DMS 273 treated with DMSO at 0.1 percent for 48 hours (cell line): ENCODE results near the gene RRN3.
A peak's percentile ranks its signal among the peaks of the same experiment; 100 is the strongest.
"Not testable (repeated sequence)": the region's sequence is repeated elsewhere in the genome, so short reads cannot be mapped to it uniquely, and the experiment has no call there.

Source experiments
- DNase-seq: peaks from one replicate; lab custom pipeline; 2025; lab: John Stamatoyannopoulos, UW

RRN3 gene

GRCh38 chr16:15093955-15094827 is at the start of gene RRN3:
TSS of gene RRN3 (minus strand) at chr16:15094272. CDS start at chr16:15094233, 39 bp downstream.
- DNase-seq = peak; percentile 66

- DNase-seq = not testable (repeated sequence)
Measured at GRCh38 chr16:15143601-15144091, 49.6 kb upstream of the RRN3 start.

- not testable (repeated sequence) for DNase-seq
Measured at GRCh38 chr16:15142891-15143600, 49.0 kb upstream of the RRN3 start.

- not testable (repeated sequence) for DNase-seq
Measured at GRCh38 chr16:15142107-15142890, 48.2 kb upstream of the RRN3 start.

- no peak for DNase-seq
Measured at GRCh38 chr16:15141586-15141985, 47.5 kb upstream of the RRN3 start.

- not testable (repeated sequence) for DNase-seq
Measured at GRCh38 chr16:15140444-15141365, 46.6 kb upstream of the RRN3 start.

GRCh38 chr16:15137514-15137913 is 43.4 kb upstream of the RRN3 start:
- not testable (repeated sequence) for DNase-seq

- not testable (repeated sequence) for DNase-seq
Measured at GRCh38 chr16:15135483-15136360, 41.6 kb upstream of the RRN3 start.

GRCh38 chr16:15134752-15135482 is 40.8 kb upstream of the RRN3 start:
- DNase-seq = not testable (repeated sequence)

GRCh38 chr16:15133554-15133953 is 39.5 kb upstream of the RRN3 start:
- not testable (repeated sequence) for DNase-seq

- not testable (repeated sequence) for DNase-seq
Measured at GRCh38 chr16:15132719-15133428, 38.8 kb upstream of the RRN3 start.

GRCh38 chr16:15130943-15131700 is 37.0 kb upstream of the RRN3 start:
- not testable (repeated sequence) for DNase-seq

- not testable (repeated sequence) for DNase-seq
Measured at GRCh38 chr16:15130256-15130932, 36.3 kb upstream of the RRN3 start.

GRCh38 chr16:15127641-15128425 is 33.8 kb upstream of the RRN3 start:
- not testable (repeated sequence) for DNase-seq

GRCh38 chr16:15100372-15100987 is 6.4 kb upstream of the RRN3 start:
- DNase-seq = not testable (repeated sequence)
